ENCODE measurements around the gene NPHP4. TPM values are rescaled to one million over a fixed set of nuclear protein-coding genes. Genes with fewer than 3 reads are reported as not detected.

NPHP4 gene
- total and polyA plus RNA-seq, 9 of the 15 experiments (the other 6 are each of a cell fraction or from before 2014, with no cell fraction given) = 0.52 to 26.2 (median 6.7) TPM

GRCh38 chr1:5885471-5886139 is 106.6 kb downstream of the NPHP4 start (continued):
- TF ChIP-seq, protein P1, sequence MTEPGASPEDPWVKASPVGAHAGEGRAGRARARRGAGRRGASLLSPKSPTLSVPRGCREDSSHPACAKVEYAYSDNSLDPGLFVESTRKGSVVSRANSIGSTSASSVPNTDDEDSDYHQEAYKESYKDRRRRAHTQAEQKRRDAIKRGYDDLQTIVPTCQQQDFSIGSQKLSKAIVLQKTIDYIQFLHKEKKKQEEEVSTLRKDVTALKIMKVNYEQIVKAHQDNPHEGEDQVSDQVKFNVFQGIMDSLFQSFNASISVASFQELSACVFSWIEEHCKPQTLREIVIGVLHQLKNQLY (CRISPR knock-in tag; conservative IDR thresholded peaks at IDR 0.05) = no peak
- peak; percentile 50 for TF ChIP-seq PHF20 (IDR thresholded peaks at IDR 0.05; ENCODE audit: partially characterized antibody)
- TF ChIP-seq RAD21 (CRISPR knock-in tag; conservative IDR thresholded peaks at IDR 0.05 in 1 of 2, IDR thresholded peaks at IDR 0.05 in 1 of 2) = no peak; a peak in 1 of 4 replicates
- peak; percentile 93 for TF ChIP-seq PYGO2 (tag; IDR thresholded peaks at IDR 0.05)
- TF ChIP-seq DNMT1 (IDR thresholded peaks at IDR 0.05) = no peak
- TF ChIP-seq, protein P2, sequence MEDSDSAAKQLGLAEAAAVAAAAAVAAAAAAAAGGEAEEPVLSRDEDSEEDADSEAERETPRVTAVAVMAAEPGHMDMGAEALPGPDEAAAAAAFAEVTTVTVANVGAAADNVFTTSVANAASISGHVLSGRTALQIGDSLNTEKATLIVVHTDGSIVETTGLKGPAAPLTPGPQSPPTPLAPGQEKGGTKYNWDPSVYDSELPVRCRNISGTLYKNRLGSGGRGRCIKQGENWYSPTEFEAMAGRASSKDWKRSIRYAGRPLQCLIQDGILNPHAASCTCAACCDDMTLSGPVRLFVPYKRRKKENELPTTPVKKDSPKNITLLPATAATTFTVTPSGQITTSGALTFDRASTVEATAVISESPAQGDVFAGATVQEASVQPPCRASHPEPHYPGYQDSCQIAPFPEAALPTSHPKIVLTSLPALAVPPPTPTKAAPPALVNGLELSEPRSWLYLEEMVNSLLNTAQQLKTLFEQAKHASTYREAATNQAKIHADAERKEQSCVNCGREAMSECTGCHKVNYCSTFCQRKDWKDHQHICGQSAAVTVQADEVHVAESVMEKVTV (CRISPR knock-in tag; IDR thresholded peaks at IDR 0.05) = no peak
- TF ChIP-seq, protein P3, sequence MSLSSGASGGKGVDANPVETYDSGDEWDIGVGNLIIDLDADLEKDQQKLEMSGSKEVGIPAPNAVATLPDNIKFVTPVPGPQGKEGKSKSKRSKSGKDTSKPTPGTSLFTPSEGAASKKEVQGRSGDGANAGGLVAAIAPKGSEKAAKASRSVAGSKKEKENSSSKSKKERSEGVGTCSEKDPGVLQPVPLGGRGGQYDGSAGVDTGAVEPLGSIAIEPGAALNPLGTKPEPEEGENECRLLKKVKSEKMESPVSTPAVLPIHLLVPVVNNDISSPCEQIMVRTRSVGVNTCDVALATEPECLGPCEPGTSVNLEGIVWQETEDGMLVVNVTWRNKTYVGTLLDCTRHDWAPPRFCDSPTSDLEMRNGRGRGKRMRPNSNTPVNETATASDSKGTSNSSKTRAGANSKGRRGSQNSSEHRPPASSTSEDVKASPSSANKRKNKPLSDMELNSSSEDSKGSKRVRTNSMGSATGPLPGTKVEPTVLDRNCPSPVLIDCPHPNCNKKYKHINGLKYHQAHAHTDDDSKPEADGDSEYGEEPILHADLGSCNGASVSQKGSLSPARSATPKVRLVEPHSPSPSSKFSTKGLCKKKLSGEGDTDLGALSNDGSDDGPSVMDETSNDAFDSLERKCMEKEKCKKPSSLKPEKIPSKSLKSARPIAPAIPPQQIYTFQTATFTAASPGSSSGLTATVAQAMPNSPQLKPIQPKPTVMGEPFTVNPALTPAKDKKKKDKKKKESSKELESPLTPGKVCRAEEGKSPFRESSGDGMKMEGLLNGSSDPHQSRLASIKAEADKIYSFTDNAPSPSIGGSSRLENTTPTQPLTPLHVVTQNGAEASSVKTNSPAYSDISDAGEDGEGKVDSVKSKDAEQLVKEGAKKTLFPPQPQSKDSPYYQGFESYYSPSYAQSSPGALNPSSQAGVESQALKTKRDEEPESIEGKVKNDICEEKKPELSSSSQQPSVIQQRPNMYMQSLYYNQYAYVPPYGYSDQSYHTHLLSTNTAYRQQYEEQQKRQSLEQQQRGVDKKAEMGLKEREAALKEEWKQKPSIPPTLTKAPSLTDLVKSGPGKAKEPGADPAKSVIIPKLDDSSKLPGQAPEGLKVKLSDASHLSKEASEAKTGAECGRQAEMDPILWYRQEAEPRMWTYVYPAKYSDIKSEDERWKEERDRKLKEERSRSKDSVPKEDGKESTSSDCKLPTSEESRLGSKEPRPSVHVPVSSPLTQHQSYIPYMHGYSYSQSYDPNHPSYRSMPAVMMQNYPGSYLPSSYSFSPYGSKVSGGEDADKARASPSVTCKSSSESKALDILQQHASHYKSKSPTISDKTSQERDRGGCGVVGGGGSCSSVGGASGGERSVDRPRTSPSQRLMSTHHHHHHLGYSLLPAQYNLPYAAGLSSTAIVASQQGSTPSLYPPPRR (CRISPR knock-in tag; IDR thresholded peaks at IDR 0.05; ENCODE audit: borderline replicate concordance) = peak; percentile 56; the same call in 1 of the 2 replicates
- TF ChIP-seq NFATC3 (IDR thresholded peaks at IDR 0.05) = peak; percentile 43; the same call in 1 of the 2 replicates
- TF ChIP-seq RBM14 (IDR thresholded peaks at IDR 0.05; ENCODE audit: borderline replicate concordance, insufficient read depth, low read depth, low read length) = no peak
- TF ChIP-seq U2AF1 (optimal IDR thresholded peaks at IDR 0.05; ENCODE audit: low read depth, low read length) = no peak
- peak; percentile 98 for TF ChIP-seq POLR2AphosphoS5 (IDR thresholded peaks at IDR 0.05; ENCODE audit: control insufficient read depth, insufficient read depth, low read depth, low read length)
- TF ChIP-seq ZBTB9 (CRISPR knock-in tag; IDR thresholded peaks at IDR 0.05) = peak; percentile 92; the same call in 1 of the 2 replicates
- peak; percentile 39 for TF ChIP-seq MAFG (tag; conservative IDR thresholded peaks at IDR 0.05)
- TF ChIP-seq TRIM28 (IDR thresholded peaks at IDR 0.05) = peak; percentile 83; the same call in 1 of the 2 replicates
- peak; percentile 94; the same call in 1 of the 2 replicates for TF ChIP-seq EZH2 (IDR thresholded peaks at IDR 0.05; ENCODE audit: borderline replicate concordance, low read depth, low read length)
- TF ChIP-seq, protein P4, sequence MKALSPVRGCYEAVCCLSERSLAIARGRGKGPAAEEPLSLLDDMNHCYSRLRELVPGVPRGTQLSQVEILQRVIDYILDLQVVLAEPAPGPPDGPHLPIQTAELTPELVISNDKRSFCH (CRISPR knock-in tag; IDR thresholded peaks at IDR 0.05) = no peak
- TF ChIP-seq, protein P4 (tag; IDR thresholded peaks at IDR 0.05) = peak; percentile 98
